ENCODE measurements around the gene GNAO1.

DNA sequence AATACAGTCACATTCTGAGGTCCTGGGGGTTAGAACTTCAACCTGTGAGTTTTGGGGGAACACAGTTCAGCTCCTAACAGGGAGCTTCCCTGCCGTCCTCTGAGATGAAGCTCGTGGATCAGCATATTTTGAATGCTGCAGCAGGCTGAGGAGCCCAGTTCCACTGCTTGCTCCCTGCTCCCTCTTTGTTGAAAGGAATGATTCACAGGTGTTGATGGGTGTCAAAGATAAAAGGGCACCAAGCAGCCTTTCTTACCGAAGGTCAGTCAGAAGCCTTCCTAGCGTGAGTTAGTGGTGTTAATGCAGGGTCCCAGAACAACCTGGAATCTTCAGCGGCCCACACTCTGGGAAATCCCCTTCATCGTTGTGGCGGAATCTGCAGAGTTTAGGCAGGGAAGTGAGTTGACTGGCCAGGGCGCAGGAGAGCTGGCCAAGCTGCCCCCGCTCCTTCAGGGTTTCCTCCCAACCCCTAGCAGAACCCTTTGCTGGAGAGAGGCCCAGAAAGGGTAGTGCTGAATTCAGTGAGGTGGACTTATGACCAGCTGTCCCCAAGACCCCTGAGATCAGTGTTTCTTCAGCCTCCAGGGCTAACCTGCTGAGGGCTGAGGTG, 114.8 kb downstream of the GNAO1 start:
- TF ChIP-seq, protein P1, sequence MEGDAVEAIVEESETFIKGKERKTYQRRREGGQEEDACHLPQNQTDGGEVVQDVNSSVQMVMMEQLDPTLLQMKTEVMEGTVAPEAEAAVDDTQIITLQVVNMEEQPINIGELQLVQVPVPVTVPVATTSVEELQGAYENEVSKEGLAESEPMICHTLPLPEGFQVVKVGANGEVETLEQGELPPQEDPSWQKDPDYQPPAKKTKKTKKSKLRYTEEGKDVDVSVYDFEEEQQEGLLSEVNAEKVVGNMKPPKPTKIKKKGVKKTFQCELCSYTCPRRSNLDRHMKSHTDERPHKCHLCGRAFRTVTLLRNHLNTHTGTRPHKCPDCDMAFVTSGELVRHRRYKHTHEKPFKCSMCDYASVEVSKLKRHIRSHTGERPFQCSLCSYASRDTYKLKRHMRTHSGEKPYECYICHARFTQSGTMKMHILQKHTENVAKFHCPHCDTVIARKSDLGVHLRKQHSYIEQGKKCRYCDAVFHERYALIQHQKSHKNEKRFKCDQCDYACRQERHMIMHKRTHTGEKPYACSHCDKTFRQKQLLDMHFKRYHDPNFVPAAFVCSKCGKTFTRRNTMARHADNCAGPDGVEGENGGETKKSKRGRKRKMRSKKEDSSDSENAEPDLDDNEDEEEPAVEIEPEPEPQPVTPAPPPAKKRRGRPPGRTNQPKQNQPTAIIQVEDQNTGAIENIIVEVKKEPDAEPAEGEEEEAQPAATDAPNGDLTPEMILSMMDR (IDR thresholded peaks at IDR 0.05; ENCODE audit: poor library complexity, severe bottlenecking) = no peak
- TF ChIP-seq SMC3 (conservative IDR thresholded peaks at IDR 0.05; ENCODE audit: poor library complexity) (no peak), EZH2 (IDR thresholded peaks at IDR 0.05; ENCODE audit: borderline replicate concordance, insufficient read depth, low read length, poor library complexity, severe bottlenecking) (no peak)
